Measurements from ENCODE around the gene DNAJC22.
"Not testable (repeated sequence)": the region's sequence is repeated elsewhere in the genome, so short reads cannot be mapped to it uniquely, and the experiment has no call there.

The DNAJC22 gene

GRCh38 chr12:49331380-49332222 is 15.1 kb upstream of the DNAJC22 start:
- peak; percentile 42 for DNase-seq (ENCODE audit: low read depth)

GRCh38 chr12:49332441-49332861 is 14.2 kb upstream of the DNAJC22 start:
- DNase-seq (ENCODE audit: low read depth), result no peak

GRCh38 chr12:49332891-49333371 is 13.8 kb upstream of the DNAJC22 start:
- no peak for DNase-seq (ENCODE audit: low read depth)

GRCh38 chr12:49333778-49334177 is 12.9 kb upstream of the DNAJC22 start:
- DNase-seq (ENCODE audit: low read depth), result not testable (repeated sequence)

GRCh38 chr12:49334226-49334625 is 12.5 kb upstream of the DNAJC22 start:
- no peak for DNase-seq (ENCODE audit: low read depth)

- no peak for DNase-seq (ENCODE audit: low read depth)
These were observed 12.0 kb upstream of the DNAJC22 start for GRCh38 chr12:49334681-49335080.

- DNase-seq (ENCODE audit: low read depth), result no peak
These were observed 11.4 kb upstream of the DNAJC22 start for GRCh38 chr12:49335118-49335954.

GRCh38 chr12:49335955-49336644 is 10.6 kb upstream of the DNAJC22 start:
- DNase-seq (ENCODE audit: low read depth), result no peak

GRCh38 chr12:49336645-49337584 is 9.8 kb upstream of the DNAJC22 start, which contains the start of gene C1QL4:
TSS of gene C1QL4 (minus strand) at chr12:49337188. CDS start at chr12:49336477, 711 bp downstream.
- DNase-seq (ENCODE audit: low read depth), result no peak

- DNase-seq (ENCODE audit: low read depth), result no peak
These were observed 7.7 kb upstream of the DNAJC22 start for GRCh38 chr12:49338830-49339463.

GRCh38 chr12:49339464-49339861 is 7.2 kb upstream of the DNAJC22 start:
- DNase-seq (ENCODE audit: low read depth), result no peak

GRCh38 chr12:49340095-49340870 is 6.4 kb upstream of the DNAJC22 start:
- DNase-seq (ENCODE audit: low read depth), result no peak

- no peak for DNase-seq (ENCODE audit: low read depth)
These were observed 5.5 kb upstream of the DNAJC22 start for GRCh38 chr12:49340971-49341776.

GRCh38 chr12:49341777-49342065 is 5.0 kb upstream of the DNAJC22 start:
- DNase-seq (ENCODE audit: low read depth), result no peak

- no peak for DNase-seq (ENCODE audit: low read depth)
These were observed 4.4 kb upstream of the DNAJC22 start for GRCh38 chr12:49342066-49342913.

- DNase-seq (ENCODE audit: low read depth), result no peak
These were observed 3.6 kb upstream of the DNAJC22 start for GRCh38 chr12:49342914-49343731.

GRCh38 chr12:49344486-49345050 is 2.1 kb upstream of the DNAJC22 start:
- no peak for DNase-seq (ENCODE audit: low read depth)
